Mucosa of descending colon (tissue), 3 donors: Measurements from ENCODE around the gene PTPRQ. TPM values are rescaled to one million over a fixed set of nuclear protein-coding genes. Genes with fewer than 3 reads are reported as not detected.
"Not testable (repeated sequence)": the region's sequence is repeated elsewhere in the genome, so short reads cannot be mapped to it uniquely, and the experiment has no call there.

Experiments used
- ATAC-seq: fragments of 200-7000 bp; cut with Tn5 transposase; one replicate; pipeline ENCODE4 v1.9.1; 2020; ENCODE audit warnings: mild to moderate bottlenecking, moderate library complexity
- DNase-seq, 3 donors: peaks; one replicate each; pipeline ENCODE4 v3.0.0-alpha.2; 2020
- H3K36me3 ChIP-seq: fragments of 200-600 bp; one replicate; pipeline ENCODE4 v1.8.0; 2021; ENCODE audit warnings: low read depth, mild to moderate bottlenecking
- H3K4me1 ChIP-seq: fragments of 200-600 bp; one replicate; pipeline ENCODE4 v1.8.0; 2021; ENCODE audit warnings: low read depth, mild to moderate bottlenecking
- H3K4me3 ChIP-seq: fragments of 200-600 bp; one replicate; pipeline ENCODE4 v1.8.0; 2021; ENCODE audit warnings: mild to moderate bottlenecking
- H3K9me3 ChIP-seq: fragments of 200-600 bp; one replicate; pipeline ENCODE4 v1.8.0; 2021; ENCODE audit warnings: mild to moderate bottlenecking
- CTCF ChIP-seq: fragments of 200-600 bp; IDR thresholded peaks from one replicate; pipeline ENCODE4 v1.8.0; 2022; ENCODE audit warnings: antibody characterized with exemption, mild to moderate bottlenecking
- intact Hi-C, 2 donors: fragments of 100-400 bp; cut with DNase I in 1 of 2; cut with micrococcal nuclease in 1 of 2; formaldehyde crosslinking; loops; one replicate each; pipeline versions ENCODE4 v1.11.0 to v1.11.1; 2022; cut with DNase I, micrococcal nuclease
- total RNA-seq, 3 donors: library from RNA; stranded (reverse); fragmentation: NEBNext Ultra II Directional in 2 of 3; extraction: Animal tissue kit (Norgen Biotek cat#: 25700) in 2 of 3; gene quantifications; one replicate each; pipeline versions ENCODE4 v1.2.1 to v1.2.4, GENCODE V29; 2021 to 2023
- donor health status: DM: no; HTN: no; CAD: no; lungs with moderate emphysema.
- donor health status: DM: no; HTN: no; CAD: no.
- donor health status: DM: no; HTN: yes; CAD: no.

The PTPRQ gene
- total RNA-seq, 3 donors from 2014 or later = 0.16 TPM; not detected in 2

DNA sequence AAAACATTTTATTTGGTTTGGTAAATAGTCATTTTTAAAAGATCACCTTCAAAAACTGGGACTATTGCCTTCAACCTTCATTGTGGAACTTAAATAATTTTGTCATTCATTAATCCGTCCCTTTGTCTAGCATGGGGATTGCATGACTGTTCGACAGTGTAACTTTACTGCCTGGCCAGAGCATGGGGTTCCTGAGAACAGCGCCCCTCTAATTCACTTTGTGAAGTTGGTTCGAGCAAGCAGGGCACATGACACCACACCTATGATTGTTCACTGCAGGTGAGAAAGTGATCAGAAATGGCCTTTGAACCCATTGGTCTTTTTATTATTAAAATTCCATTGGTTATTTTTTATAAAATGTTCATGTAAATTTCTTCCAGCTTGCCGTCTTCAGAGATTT, 226.2 kb downstream of the PTPRQ start:
- no peaks in the 10 kb centered on the region for H3K36me3 ChIP-seq
- H3K9me3 ChIP-seq = no peaks in the 10 kb centered on the region
- intact Hi-C loops = no loop called here
- H3K4me3 ChIP-seq = no peak overlapping the region
- TF ChIP-seq CTCF = no peak
- no peaks in the 10 kb centered on the region for H3K4me1 ChIP-seq
- DNase-seq (no peak), ATAC-seq (no peak)

GRCh38 chr12:80676042-80676636, 232.1 kb downstream of the PTPRQ start:
- intact Hi-C loops, H3K4me1 ChIP-seq, H3K9me3 ChIP-seq, ATAC-seq, H3K36me3 ChIP-seq, H3K4me3 ChIP-seq: not testable (repeated sequence)
- peak in 1 of 3 donors; percentile 6 for DNase-seq

- TF ChIP-seq CTCF = no peak
- ATAC-seq = no peak
Observed at GRCh38 chr12:80676856-80677255, 232.8 kb downstream of the PTPRQ start.

DNA sequence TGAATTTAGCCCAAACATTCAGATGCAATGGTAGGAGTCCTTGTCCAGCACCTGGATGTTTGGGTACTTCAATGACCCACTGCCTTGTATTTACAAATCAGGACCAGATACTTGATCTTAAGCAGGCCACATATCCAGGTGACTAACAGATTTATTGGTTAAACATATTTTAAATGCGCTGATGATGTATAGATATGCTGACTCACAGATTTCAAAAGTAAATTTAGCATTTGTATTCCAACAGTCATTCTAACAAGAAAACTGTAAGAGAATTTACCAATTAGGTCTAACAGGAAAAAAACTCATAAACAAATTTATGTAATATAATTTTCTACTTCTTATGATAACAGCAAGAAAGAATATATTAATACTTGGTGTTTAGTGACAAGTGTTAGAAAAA, 234.0 kb downstream of the PTPRQ start:
- no peak overlapping the region for H3K4me3 ChIP-seq
- no peak for DNase-seq
- TF ChIP-seq CTCF = no peak
- no peaks in the 10 kb centered on the region for H3K36me3 ChIP-seq
- H3K9me3 ChIP-seq = no peaks in the 10 kb centered on the region
- no peaks in the 10 kb centered on the region for H3K4me1 ChIP-seq
- intact Hi-C loops = no loop called here
- no peak for ATAC-seq

More at GRCh38 chr12:80676856-80677255, 232.8 kb downstream of the PTPRQ start:
- DNase-seq = no peak
- no peaks in the 10 kb centered on the region for H3K4me1 ChIP-seq
- intact Hi-C loops = no loop called here
- no peaks in the 10 kb centered on the region for H3K36me3 ChIP-seq
- no peaks in the 10 kb centered on the region for H3K9me3 ChIP-seq
- no peak overlapping the region for H3K4me3 ChIP-seq

DNA sequence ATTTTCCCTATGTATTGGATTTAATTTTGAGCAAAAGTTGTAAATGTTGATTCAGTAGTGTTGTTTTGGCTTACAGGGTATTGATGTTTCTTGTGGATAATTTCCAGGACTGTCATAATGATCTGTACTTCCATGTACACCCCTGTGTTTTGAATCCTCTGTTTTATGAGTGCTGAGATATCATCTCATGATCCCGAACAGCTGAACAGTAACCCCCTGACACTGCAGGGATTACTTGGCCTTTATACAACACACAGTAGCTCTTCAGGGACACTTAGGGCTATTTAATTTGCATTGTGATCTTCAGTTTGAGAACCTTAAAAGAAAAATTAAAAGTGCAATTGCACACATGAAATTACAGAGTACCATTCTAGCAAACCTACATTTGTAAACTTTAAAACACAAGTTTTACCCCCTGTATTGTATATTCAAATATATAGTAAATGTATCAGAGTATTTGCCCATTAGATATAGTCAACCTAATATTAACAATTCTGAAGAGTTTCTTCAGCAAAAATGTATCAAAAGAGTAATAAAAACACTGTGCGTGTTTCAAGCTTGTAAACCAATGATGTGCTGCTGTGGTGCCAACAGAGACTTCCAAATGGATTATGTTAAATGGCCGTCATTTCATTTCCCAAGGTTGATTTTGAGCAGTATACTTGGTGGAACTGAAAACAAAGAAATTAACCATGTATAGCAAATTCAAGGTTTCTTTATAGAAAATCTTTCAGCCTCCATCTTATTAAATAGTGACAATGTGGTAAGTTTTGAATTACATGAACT, 235.5 kb downstream of the PTPRQ start:
- intact Hi-C loops = no loop called here
- Histone ChIP-seq H3K4me1 (no peaks in the 10 kb centered on the region), H3K9me3 (no peaks in the 10 kb centered on the region), H3K36me3 (no peaks in the 10 kb centered on the region), H3K4me3 (no peak overlapping the region)
- TF ChIP-seq CTCF = no peak
- ATAC-seq (no peak), DNase-seq (no peak)

GRCh38 chr12:80681287-80681686, 237.3 kb downstream of the PTPRQ start:
- intact Hi-C loops = no loop called here
- H3K36me3 ChIP-seq = no peaks in the 10 kb centered on the region
- no peak for TF ChIP-seq CTCF
- no peaks in the 10 kb centered on the region for H3K4me1 ChIP-seq
- ATAC-seq (no peak), DNase-seq (no peak)
- H3K9me3 ChIP-seq = no peaks in the 10 kb centered on the region
- no peak overlapping the region for H3K4me3 ChIP-seq
